ENCODE results near the gene CAPN10.

DNA sequence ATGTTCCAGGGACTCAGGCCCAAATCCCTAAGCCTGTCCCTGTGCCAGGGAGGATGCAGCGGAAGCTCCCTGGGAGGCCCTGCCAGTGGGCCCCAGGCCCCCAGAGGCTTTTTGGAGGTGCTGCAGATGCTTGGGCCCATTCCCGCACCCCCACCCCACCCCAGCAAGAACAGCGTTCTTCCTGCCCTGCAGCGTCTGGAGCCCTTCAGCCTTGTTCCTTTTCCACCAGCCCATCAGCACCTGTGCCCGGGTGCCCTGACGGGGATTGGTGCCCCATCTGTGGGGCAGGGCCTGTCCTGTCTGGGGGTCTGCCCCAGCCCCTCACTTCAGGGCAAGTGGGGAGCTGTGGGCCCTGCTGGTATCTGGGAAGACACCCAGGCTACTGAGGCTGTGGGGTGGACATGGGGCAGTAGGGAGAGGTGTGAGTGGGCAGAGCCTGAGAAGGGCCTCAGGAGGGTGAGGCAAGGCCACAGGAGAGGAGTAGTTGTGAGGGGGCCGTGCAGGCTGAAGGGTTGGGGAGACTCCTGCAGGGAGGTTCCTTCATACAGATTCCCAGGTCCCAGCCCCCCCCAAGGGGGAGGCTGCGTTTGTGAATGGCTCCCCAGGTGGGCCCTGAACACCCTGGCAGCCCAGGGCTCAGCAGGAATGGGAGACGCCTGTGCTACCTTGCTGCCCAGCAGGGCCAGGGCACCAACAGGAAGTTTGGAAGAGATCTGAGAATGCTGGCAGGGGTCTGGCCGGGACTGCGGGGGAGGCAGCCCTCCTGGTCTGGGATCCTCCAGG, 15.8 kb upstream of the CAPN10 start:
- TF ChIP-seq ZNF274 (IDR thresholded peaks at IDR 0.05; ENCODE audit: low read depth, low read length) (no peak), SUZ12 (IDR thresholded peaks at IDR 0.05; ENCODE audit: extremely low read depth, insufficient read depth, insufficient read length) (no peak), YY1 (IDR thresholded peaks at IDR 0.05; ENCODE audit: insufficient read depth, insufficient read length) (no peak)

Data from NT2/D1 (cell line).